Activated CD4-positive, alpha-beta T cell treated with anti-CD3 and anti-CD28 coated beads, Interleukin-2, amount 10 ng/mL, durations not matched to agents 7 days and 5 days (primary cell): ENCODE data around the gene RASA4B. TPM values are rescaled to one million over a fixed set of nuclear protein-coding genes. Genes with fewer than 3 reads are reported as not detected.
"Not testable (repeated sequence)": the region's sequence is repeated elsewhere in the genome, so short reads cannot be mapped to it uniquely, and the experiment has no call there.

Experiments
- CTCF ChIA-PET: fragments of 350-600 bp; sonication (Branson Sonifier 250); formaldehyde crosslinking; loops from one replicate; lab custom pipeline; 2021; ENCODE audit warnings: antibody characterized with exemption; lab: Charles Lee
- POLR2A ChIA-PET: fragments of 350-600 bp; sonication (Branson Sonifier 250); formaldehyde crosslinking; loops from one replicate; lab custom pipeline; 2021; ENCODE audit warnings: antibody characterized with exemption; lab: Charles Lee
- DNase-seq: peaks from one replicate; pipeline ENCODE4 v3.0.0-alpha.2; 2020
- H3K27ac Mint-ChIP-seq: one replicate; pipeline ENCODE4 v1.8.0; 2021; ENCODE audit warnings: mild to moderate bottlenecking, moderate library complexity, mixed read lengths
- H3K27me3 Mint-ChIP-seq: one replicate; pipeline ENCODE4 v1.8.0; 2021; ENCODE audit warnings: mixed read lengths
- H3K36me3 Mint-ChIP-seq: one replicate; pipeline ENCODE4 v1.8.0; 2021; ENCODE audit warnings: low read depth, mixed read lengths
- H3K4me1 Mint-ChIP-seq: one replicate; pipeline ENCODE4 v1.8.0; 2021; ENCODE audit warnings: mixed read lengths
- H3K4me3 Mint-ChIP-seq: one replicate; pipeline ENCODE4 v1.8.0; 2021; ENCODE audit warnings: mild to moderate bottlenecking, moderate library complexity, mixed read lengths
- H3K9me3 Mint-ChIP-seq: one replicate; pipeline ENCODE4 v1.8.0; 2021; ENCODE audit warnings: mixed read lengths
- total RNA-seq, 2 experiments: library from RNA; stranded (reverse); gene quantifications; one replicate each; pipeline ENCODE4 v1.2.3, GENCODE V29; 2021

RASA4B gene
- total RNA-seq, 2 experiments from 2014 or later, result 23.2 to 26.9 TPM

- DNase-seq, CTCF ChIA-PET, POLR2A ChIA-PET, H3K4me3 Mint-ChIP-seq, H3K36me3 Mint-ChIP-seq, H3K9me3 Mint-ChIP-seq, H3K27ac Mint-ChIP-seq, H3K27me3 Mint-ChIP-seq, H3K4me1 Mint-ChIP-seq: not testable (repeated sequence)
Observed at GRCh38 chr7:102498321-102498720, 19.3 kb downstream of the RASA4B start.

GRCh38 chr7:102497308-102497707 is 20.3 kb downstream of the RASA4B start:
- H3K36me3 Mint-ChIP-seq, H3K27ac Mint-ChIP-seq, H3K4me1 Mint-ChIP-seq, H3K4me3 Mint-ChIP-seq, POLR2A ChIA-PET, DNase-seq, H3K9me3 Mint-ChIP-seq, CTCF ChIA-PET, H3K27me3 Mint-ChIP-seq: not testable (repeated sequence)

GRCh38 chr7:102496861-102497260 is 20.7 kb downstream of the RASA4B start:
- H3K4me1 Mint-ChIP-seq, H3K27ac Mint-ChIP-seq, H3K9me3 Mint-ChIP-seq, H3K4me3 Mint-ChIP-seq, DNase-seq, H3K36me3 Mint-ChIP-seq, H3K27me3 Mint-ChIP-seq, CTCF ChIA-PET, POLR2A ChIA-PET: not testable (repeated sequence)

- H3K36me3 Mint-ChIP-seq, H3K4me3 Mint-ChIP-seq, CTCF ChIA-PET, H3K27ac Mint-ChIP-seq, H3K4me1 Mint-ChIP-seq, H3K9me3 Mint-ChIP-seq, DNase-seq, POLR2A ChIA-PET, H3K27me3 Mint-ChIP-seq: not testable (repeated sequence)
Observed at GRCh38 chr7:102494473-102495149, 23.0 kb downstream of the RASA4B start.

- H3K27ac Mint-ChIP-seq, POLR2A ChIA-PET, CTCF ChIA-PET, H3K27me3 Mint-ChIP-seq, H3K4me1 Mint-ChIP-seq, H3K36me3 Mint-ChIP-seq, H3K4me3 Mint-ChIP-seq, H3K9me3 Mint-ChIP-seq: not testable (repeated sequence)
- peak; percentile 40 for DNase-seq
Observed at GRCh38 chr7:102494026-102494425, 23.6 kb downstream of the RASA4B start.

GRCh38 chr7:102493220-102493935 is 24.2 kb downstream of the RASA4B start:
- peak; percentile 54 for DNase-seq
- H3K4me3 Mint-ChIP-seq, H3K4me1 Mint-ChIP-seq, POLR2A ChIA-PET, H3K27me3 Mint-ChIP-seq, H3K9me3 Mint-ChIP-seq, H3K36me3 Mint-ChIP-seq, CTCF ChIA-PET: not testable (repeated sequence)
- H3K27ac Mint-ChIP-seq, result peak overlapping the region; percentile 82

GRCh38 chr7:102490529-102491075 is 27.0 kb downstream of the RASA4B start:
- H3K4me1 Mint-ChIP-seq, H3K4me3 Mint-ChIP-seq, CTCF ChIA-PET, H3K9me3 Mint-ChIP-seq, H3K36me3 Mint-ChIP-seq, H3K27me3 Mint-ChIP-seq, POLR2A ChIA-PET, H3K27ac Mint-ChIP-seq: not testable (repeated sequence)
- DNase-seq, result peak; percentile 32

- H3K4me1 Mint-ChIP-seq, H3K36me3 Mint-ChIP-seq, POLR2A ChIA-PET, H3K9me3 Mint-ChIP-seq, H3K4me3 Mint-ChIP-seq, H3K27me3 Mint-ChIP-seq, H3K27ac Mint-ChIP-seq, CTCF ChIA-PET, DNase-seq: not testable (repeated sequence)
Observed at GRCh38 chr7:102484317-102484716, 33.3 kb downstream of the RASA4B start.

- POLR2A ChIA-PET, H3K4me1 Mint-ChIP-seq, H3K4me3 Mint-ChIP-seq, H3K27me3 Mint-ChIP-seq, H3K27ac Mint-ChIP-seq, H3K9me3 Mint-ChIP-seq, CTCF ChIA-PET, DNase-seq, H3K36me3 Mint-ChIP-seq: not testable (repeated sequence)
Observed at GRCh38 chr7:102481962-102482361, 35.6 kb downstream of the RASA4B start.

- DNase-seq, result peak; percentile 16
- POLR2A ChIA-PET, H3K4me3 Mint-ChIP-seq, H3K27ac Mint-ChIP-seq, H3K9me3 Mint-ChIP-seq, H3K27me3 Mint-ChIP-seq, H3K4me1 Mint-ChIP-seq, CTCF ChIA-PET, H3K36me3 Mint-ChIP-seq: not testable (repeated sequence)
Observed at GRCh38 chr7:102479982-102480637, 37.5 kb downstream of the RASA4B start.

- POLR2A ChIA-PET, CTCF ChIA-PET: not testable (repeated sequence)
Observed at GRCh38 chr7:102479209-102479584, 38.4 kb downstream of the RASA4B start.

GRCh38 chr7:102478314-102479208 is 39.0 kb downstream of the RASA4B start, which contains the start of gene POLR2J:
POLR2J (minus strand) TSS chr7:102478922; CDS start chr7:102478860, 62 bp downstream.
- peak within 1 kb of the TSS; percentile 90 for H3K27ac Mint-ChIP-seq
- not testable (repeated sequence) for H3K9me3 Mint-ChIP-seq, H3K36me3 Mint-ChIP-seq

More at GRCh38 chr7:102479209-102479584, 38.4 kb downstream of the RASA4B start:
- not testable (repeated sequence) for H3K4me1 Mint-ChIP-seq, H3K36me3 Mint-ChIP-seq, H3K9me3 Mint-ChIP-seq, H3K27ac Mint-ChIP-seq, H3K27me3 Mint-ChIP-seq, DNase-seq, H3K4me3 Mint-ChIP-seq

More at GRCh38 chr7:102478314-102479208, 39.0 kb downstream of the RASA4B start, which contains the start of gene POLR2J:
- H3K4me1 Mint-ChIP-seq, H3K27me3 Mint-ChIP-seq, POLR2A ChIA-PET, CTCF ChIA-PET: not testable (repeated sequence)
- peak within 1 kb of the TSS; percentile 90 for H3K4me3 Mint-ChIP-seq
- DNase-seq, result peak; percentile 91
